GM21360 (cell line): ENCODE results near the gene SLC35F4.

Source experiments
- ATAC-seq: cut with Tn5 transposase; IDR thresholded peaks from one replicate; pipeline ENCODE4 v1.9.1; 2021; ENCODE audit warnings: mild to moderate bottlenecking, moderate library complexity; ENCODE audit not compliant: unreplicated experiment

SLC35F4 gene

GRCh38 chr14:57641776-57642175 is 224.1 kb downstream of the SLC35F4 start:
- ATAC-seq: no peak

- ATAC-seq: no peak
These were observed 225.9 kb downstream of the SLC35F4 start for GRCh38 chr14:57640036-57640435.

GRCh38 chr14:57637901-57638300 is 228.0 kb downstream of the SLC35F4 start:
- no peak for ATAC-seq

GRCh38 chr14:57634335-57634734 is 231.6 kb downstream of the SLC35F4 start:
- no peak for ATAC-seq

GRCh38 chr14:57632649-57633048 is 233.2 kb downstream of the SLC35F4 start:
- ATAC-seq: no peak

- no peak for ATAC-seq
These were observed 248.4 kb downstream of the SLC35F4 start for GRCh38 chr14:57617510-57617909.

GRCh38 chr14:57612946-57613345 is 252.9 kb downstream of the SLC35F4 start:
- ATAC-seq: no peak

GRCh38 chr14:57611555-57612075 is 254.3 kb downstream of the SLC35F4 start:
- no peak for ATAC-seq

GRCh38 chr14:57610631-57611030 is 255.3 kb downstream of the SLC35F4 start:
- ATAC-seq: no peak

GRCh38 chr14:57609192-57610075 is 256.5 kb downstream of the SLC35F4 start:
- no peak for ATAC-seq

GRCh38 chr14:57607086-57607485 is 258.8 kb downstream of the SLC35F4 start:
- no peak for ATAC-seq

- ATAC-seq: no peak
These were observed 282.5 kb downstream of the SLC35F4 start for GRCh38 chr14:57583396-57583795.

- ATAC-seq: no peak
These were observed 283.1 kb downstream of the SLC35F4 start for GRCh38 chr14:57582746-57583145.

- no peak for ATAC-seq
These were observed 287.1 kb downstream of the SLC35F4 start for GRCh38 chr14:57578801-57579200.

GRCh38 chr14:57576498-57576897 is 289.4 kb downstream of the SLC35F4 start:
- ATAC-seq: no peak

GRCh38 chr14:57575482-57575881 is 290.4 kb downstream of the SLC35F4 start:
- ATAC-seq: no peak

GRCh38 chr14:57574617-57575288 is 291.1 kb downstream of the SLC35F4 start:
- no peak for ATAC-seq

- no peak for ATAC-seq
These were observed 292.7 kb downstream of the SLC35F4 start for GRCh38 chr14:57573173-57573572.

- no peak for ATAC-seq
These were observed 297.3 kb downstream of the SLC35F4 start for GRCh38 chr14:57568554-57568953.

GRCh38 chr14:57567220-57567619 is 298.7 kb downstream of the SLC35F4 start:
- ATAC-seq: no peak

- ATAC-seq: no peak
These were observed 305.2 kb downstream of the SLC35F4 start for GRCh38 chr14:57560681-57561080.

GRCh38 chr14:57559576-57559975 is 306.3 kb downstream of the SLC35F4 start:
- ATAC-seq: no peak
